Activated T-cell treated with anti-CD3 and anti-CD28 coated beads, Interleukin-2, amount 50 U/mL, for 1 hour (primary cell): ENCODE results near the gene RBL2.
"Not testable (repeated sequence)": the region's sequence is repeated elsewhere in the genome, so short reads cannot be mapped to it uniquely, and the experiment has no call there.

ENCODE experiments used
- DNase-seq: peaks from one replicate; pipeline ENCODE4 v3.0.0-alpha.2; 2020

The RBL2 gene

DNA sequence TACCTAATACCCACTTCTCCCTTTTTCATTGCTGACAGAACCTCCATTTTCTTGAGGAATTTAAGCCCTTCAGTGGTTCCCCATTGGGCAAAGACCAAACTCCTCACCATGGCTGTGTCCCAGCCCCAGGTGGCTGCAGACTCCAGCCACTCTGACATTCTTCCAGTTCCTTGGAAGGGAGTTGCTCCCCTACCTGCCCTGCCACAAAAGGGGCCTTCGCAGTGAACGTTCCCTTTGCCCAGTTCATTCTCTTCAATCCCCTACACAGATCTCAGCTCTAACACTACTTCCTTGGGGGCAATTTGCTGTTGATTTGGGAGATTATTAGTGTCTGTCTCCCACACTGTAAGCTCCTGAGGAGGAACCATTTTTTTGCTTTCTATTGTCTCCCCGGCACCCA is 72.0 kb downstream of the RBL2 start:
- no peak for DNase-seq

DNA sequence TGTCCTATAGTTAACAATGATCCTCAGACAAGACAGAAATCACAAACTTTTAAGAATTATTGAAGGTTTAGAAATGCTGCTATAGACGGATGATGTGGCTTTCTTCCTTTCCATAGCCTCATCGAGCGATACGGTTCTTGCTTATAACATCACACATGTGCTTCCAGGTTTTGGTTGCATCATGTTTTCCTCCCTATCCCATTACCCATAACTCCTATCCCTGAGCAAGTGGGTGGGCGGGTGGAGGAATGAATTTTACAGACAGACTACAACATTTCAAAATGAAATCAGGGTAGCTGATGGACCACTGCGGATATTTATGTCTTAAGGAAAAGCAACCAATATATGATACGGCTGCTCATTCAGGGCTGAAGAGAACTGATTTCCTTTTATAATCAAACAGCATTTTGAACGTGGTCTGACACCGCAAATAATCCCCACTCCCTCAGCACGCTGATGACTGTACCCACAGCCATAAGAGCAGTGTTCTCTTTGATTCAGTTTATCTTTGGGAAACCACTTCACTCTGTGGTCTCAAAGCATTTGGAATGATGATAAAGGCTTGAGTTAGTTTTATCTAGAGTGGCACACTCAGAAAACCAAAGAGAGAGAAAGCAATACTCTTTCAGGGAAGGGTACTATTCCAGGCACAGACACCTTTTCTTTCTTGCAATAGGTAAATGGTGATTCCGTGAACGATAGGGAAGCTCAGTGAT is 73.4 kb downstream of the RBL2 start:
- no peak for DNase-seq

DNA sequence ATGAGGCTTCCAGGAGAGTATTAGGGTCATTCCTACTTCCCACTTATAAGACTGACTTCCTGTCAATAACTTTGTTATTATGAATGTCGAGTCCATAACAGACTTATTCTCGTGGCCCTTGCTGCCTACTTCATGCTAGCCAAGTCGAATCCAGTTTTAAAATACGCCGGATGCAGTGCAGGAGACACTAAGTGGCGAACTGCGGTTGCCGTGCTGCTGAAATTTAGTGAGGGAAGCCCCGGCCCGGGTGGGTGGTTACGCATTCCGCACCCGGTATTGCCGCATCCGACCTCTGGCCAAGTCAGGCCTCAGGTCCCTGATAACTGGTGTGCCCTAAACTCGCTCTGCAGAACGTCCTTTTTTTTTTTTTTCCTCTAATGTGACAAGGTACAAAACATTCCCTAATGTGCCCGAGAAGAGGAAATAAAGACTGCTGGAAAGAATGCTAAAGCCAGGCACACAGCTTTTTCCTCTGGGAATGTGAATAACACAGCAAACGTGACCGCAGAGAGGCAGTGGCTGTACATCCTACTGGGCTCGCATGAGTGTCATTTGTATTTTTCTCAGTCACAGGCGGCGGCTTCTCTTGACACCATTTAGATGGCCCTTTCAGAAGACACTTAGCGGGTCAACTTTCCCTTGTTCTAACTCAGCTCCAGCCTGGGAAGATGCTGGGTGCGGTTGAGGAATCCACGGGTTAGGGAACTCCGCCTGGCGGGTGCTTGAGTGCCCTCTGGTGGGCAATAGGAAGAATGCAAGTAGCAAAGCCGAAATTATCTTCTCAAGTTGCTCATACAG is 75.8 kb downstream of the RBL2 start:
- peak; percentile 64 for DNase-seq

DNA sequence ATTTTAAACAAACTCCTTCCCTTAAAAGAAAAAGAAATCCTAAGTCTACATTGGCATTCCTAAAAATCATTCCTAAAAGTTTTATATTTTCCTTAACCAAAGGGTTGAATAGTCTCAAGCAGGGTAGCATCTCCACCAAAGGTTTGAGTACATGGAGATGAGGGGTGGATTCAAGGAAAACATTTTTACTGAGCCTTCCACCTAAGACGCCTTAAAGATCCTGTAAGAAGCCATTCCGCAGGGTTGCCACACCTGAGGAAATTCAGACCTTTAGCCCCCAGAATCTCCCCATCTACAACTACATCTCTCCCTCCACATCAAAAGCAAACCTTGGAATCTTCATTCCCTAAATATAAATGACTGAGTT is 76.4 kb downstream of the RBL2 start:
- DNase-seq: no peak

DNA sequence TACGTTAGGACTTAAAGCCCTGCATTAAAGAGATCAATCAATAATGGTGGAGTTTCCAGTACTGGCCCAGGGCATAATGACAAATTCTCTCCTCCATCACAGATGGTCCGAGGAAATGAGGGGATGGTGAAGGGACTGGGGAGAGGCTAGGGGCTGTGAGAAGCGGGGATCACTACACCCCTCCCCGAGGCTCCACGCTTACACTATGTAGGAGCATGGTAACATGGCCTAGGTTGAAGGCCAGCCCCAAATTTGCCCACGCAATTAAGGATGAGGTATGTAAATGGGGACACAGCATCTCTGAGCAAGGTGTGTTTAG is 76.8 kb downstream of the RBL2 start:
- DNase-seq: no peak

DNA sequence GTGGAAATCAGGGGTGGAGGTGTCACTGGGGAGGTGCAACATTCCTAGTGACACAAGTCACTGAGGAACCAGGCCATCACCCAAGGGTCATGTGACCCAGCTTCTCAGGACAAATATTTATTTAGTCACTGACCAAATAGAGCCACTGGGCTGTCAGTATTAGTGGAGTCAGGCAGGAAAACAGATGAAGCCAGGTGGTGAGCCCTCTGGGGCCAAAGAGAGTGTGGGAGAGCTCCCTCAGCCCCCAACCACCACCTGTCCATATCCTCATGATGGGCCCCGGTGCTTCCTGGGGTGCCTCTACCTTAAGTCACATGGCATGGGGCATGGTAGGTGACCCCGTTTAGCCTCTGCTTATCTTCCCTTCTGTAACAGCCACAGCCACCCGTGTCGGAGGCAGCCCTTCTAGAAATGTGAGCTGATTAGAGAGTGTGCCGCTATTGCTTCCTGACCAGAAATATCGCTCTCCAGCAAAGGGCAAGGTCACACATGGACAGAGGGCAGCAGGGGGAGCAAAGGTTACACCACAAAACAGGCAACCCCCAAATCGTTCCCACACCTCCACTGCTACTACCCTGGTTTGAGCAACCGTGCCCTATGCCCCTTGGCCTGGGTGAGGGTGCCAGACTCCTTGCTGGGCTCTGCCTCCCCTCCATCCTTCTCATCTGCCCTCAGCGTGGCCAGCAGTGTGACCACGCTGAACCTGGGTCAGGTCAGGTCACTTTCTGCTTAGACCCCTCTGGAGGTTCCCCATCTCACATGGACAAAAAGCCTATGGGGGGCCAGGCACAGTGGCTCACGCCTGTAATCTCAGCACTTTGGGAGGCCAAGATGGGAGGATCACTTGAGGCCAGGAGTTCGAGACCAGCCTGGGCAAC is 77.4 kb downstream of the RBL2 start:
- DNase-seq: no peak

DNA sequence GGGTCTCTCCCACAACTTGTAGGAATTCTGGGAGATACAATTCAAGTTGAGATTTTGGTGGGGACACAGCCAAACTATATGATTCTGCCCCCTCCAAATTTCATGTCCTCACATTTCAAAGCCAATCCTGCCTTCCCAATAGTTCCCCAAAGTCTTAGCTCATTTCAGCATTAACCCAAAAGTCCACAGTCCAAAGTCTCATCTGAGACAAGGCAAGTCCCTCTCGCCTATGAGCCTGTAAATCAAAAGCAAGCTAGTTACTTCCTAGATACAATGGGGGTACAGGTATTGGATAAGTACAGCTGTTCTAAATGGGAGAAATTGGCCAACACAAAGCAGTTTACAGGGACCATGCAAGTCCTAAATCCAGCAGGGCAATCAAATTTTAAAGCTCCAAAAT is 78.5 kb downstream of the RBL2 start:
- not testable (repeated sequence) for DNase-seq

DNA sequence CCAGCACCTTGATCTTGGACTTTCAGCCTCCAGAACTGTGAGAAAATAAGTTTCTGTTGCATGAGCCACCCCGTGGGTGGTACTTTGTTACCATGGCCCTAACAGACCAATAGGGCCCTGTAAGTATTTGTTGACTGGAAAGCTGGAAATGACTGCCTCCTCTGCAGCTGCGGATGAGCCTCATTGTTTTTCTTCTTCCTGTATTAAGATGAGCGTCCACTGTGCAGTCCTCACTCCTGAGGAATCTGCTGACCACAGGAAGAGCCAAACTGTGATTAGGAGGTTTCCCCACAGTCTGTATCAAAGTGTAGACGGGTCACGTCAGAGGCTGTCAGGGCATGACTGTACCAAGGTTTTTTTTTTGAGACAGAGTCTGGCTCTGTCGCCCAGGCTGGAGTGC is 81.0 kb downstream of the RBL2 start:
- no peak for DNase-seq

DNA sequence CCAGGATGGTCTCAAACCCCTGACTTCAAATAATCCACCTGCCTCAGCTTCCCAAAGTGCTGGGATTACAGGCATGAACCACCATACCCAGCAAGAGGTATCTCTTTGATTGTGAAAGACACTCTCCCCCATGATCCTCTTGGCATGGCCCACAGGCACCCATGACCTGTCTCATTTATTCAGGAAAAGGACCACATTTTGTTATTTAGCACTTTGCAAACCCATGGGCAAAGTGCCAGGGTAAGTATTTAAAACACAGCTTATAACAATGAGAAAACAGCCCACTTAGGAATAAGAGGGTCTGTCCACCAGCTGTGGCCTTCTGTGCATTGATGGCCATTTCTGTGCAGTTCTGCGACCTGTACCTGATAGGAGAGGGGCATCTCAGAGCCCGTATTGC is 81.5 kb downstream of the RBL2 start:
- no peak for DNase-seq

DNA sequence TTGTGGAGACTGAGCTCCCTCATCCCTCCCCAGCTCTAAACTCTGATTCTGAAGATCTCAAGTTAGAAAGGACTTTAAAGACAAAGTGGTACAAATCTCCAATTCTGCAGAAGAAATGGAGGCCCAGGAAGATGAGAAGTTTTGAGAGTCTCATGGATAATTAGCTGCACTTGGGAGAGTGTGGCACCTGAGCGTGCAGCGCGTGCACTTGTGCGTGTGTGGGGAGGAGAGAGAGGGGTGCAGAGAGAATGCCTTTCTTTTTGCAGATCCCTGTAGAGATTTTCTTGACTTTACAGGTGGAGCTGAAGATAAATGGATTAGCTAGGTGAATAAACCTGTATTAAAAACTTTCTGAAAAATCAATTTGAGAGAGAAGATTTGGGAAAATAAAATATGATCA is 83.6 kb downstream of the RBL2 start:
- no peak for DNase-seq

DNA sequence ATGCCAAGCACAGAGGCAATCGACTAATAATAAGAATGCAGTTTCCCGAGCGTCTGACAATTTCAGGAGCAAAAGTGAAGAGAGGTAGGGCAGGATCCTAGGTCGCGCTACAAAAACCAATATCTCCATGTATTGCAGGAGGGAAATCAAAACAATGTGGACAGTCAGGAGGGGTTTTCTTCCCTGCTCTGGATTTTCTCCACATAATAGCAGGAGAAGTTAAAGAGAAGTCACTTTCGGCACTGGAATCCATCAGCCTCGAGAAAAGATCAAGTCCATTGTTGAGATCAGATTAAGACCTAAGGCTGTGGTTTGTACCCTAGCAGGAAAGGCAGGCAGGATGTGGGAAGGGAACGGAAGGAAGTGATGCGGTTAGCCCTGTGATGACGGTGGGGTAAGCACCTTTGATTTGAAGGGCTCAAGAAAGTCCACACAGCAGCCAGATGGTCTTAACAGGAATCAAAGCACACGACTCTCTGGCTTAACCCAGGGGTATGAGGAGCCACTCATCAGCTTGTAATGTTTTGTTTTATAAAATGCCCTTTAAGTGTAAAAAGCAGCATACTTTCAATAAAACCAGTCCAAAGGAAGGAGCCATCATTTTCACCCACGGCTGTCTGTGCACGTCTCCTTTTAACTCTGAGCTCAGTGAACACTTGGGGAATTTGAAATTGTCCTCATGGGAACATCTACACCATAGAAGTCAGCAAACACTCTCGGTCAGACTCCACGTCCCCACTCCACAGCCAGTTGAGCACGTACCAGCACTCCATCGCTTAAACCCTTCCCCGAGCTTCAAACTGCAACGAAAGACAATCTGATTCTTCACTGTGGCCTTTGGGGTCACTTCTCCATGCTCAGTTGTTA is 84.5 kb downstream of the RBL2 start:
- DNase-seq: peak; percentile 58

DNA sequence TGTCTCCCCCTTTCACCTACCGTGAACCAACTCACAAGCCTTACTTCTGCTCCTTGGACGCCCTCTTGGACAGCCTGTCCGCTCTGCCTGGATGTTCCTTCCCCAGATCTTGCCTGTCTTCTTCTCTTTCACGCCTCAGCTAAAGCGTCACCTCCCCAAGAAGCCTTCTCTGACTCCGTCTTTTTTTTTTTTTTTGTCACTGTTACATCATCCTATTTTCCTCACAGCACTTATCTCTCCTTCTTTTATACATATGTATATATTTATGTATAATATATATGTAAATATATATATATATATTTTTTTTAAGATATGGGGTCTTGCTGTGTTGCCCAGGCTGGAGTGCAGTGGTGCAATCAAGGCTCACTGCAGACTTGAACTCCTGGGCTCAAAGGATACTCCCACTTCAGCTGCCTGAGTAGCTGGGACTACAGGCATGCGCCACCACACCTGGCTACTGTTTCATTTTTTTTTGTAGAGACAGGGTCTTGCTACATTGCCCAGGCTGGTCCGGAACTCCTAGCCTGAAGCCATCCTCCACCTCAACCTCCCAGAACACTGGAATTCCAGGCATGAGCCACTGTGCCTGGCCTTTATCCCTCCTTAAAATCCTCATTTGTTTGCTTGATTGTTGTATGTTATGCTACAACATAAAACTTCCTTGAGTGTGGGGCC is 85.3 kb downstream of the RBL2 start:
- no peak for DNase-seq

DNA sequence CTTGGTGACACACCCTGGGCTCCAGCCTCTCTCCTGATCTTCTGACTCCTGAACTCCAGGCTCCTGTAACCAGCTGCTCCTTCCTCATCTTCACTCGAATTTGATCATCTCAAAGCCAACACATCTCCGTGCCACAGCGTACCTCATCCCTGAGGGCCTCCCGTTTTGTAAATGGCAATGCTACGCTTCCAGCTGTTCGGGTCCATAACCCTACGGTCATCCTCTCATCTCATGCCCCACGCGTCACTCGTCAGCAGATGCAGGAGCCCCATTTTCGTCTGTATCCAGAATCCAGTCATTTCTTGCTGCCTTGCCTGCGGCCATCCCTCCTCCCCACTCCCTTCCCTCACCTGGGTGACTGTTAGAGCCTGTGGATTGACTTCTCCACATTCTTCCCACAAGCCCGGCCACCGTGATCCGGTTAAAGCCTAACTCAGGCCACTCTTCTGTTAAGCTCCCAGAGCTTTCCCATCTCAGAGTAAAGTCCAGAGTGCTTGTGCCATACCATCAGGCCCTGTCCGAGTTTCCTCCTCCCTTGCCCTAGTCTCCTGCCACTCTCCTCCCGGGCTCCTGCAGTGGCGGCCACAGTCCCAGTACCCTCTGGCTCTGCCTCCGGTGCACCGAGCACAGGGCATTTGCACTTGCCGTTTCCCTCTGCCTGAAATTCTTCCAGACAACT is 89.0 kb downstream of the RBL2 start:
- DNase-seq: no peak

DNA sequence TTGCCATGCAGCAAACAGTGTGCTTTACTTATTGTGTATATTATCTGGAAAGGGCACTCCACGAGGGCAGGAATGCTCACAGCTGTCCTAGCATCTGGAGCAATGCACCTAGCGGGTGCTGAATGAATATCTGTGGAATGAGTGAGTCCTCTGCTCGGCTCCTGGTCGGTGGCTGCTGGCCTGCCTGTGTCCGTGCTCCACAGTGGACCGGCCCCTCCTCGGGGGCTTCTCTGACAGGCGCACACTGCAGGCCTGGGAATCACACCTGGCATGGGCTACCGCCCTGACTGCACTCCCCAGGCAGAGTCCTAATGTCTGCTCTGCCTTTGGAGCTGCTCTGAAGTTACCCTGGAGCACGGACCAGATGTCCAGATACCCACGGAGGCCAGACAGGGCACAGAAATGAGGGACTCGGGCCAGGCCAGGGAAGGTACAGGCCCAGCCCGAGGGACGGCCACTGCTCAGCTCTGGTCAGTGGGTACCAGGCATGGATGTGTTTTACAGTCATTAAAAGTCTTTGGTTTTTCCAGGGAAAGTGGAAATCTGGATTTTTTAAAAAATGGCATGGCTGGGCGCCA is 89.8 kb downstream of the RBL2 start:
- no peak for DNase-seq

DNA sequence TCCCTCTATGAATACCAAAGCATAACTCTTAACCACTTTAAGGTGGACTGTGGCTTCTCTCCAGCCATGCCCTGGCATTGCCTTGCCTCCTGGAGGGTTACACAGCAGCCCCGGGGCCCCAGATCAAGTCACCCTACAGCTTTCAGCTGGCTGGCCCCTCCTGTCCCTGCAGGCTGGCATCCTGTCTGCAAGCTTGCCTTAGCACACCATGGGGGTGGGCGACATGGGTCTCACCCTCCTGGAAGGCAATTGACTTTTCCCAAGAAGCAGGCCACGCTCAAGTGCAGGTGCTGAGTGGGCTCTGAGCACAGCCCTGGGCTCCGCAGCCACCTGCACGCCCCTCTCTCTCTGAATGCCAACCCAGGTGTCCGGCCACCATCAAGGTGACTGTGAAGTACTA is 94.5 kb downstream of the RBL2 start:
- DNase-seq: no peak

DNA sequence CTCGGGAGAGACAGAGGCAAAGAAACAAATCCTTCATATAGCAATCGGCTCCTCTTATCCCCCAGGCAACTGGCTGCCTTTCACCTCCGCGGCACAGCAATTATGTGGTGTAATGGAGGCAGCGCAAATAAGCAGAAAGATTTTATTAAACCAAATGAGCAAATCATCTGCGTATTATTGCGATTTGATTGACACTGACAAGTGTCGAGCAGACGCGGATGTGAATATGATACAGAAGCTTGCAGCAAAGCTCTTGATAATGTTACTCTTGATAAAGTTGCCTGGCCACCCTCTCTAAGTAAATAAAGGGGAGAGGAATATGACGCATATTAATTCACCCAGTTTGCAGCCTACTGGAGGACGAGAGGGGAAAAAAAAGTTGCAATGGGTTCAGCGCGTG is 95.2 kb downstream of the RBL2 start:
- no peak for DNase-seq

DNA sequence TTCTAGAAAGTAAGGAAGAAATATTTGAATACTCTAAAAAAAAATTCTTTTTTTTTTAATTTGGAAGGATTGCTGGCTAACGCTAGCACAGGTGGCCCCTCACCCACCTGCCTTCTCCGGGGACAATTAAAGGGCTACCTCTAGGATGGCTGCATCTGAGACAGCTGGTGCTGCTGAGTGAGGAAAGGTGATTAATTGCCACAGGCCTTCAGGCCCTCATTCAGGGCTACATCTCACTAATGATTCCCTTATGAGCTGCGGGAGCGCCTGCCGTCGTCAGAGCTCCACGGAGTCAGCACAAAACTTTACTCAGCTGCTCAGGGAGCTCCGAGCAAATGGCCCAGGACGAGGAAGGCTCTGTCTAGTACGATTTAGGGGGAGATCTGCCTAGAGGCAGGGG is 95.8 kb downstream of the RBL2 start:
- no peak for DNase-seq

DNA sequence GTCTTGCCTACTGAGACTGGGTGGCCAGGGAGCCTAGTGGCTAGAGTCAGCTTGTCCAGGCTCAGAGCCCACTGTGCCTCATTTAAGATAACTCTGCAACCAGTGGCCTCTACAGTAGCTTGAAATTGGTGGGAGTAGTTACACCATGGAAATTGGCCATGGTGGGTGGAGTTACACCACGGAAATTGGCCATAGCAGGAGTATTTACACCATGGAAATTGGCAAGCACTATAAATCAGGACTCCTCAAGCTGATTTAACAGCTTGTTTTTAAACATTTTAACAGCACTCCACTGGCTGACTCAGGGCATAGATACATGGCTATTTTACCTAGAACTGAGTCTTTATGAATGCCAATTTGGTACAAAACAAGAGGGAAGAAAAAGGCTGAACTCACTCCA is 96.5 kb downstream of the RBL2 start:
- DNase-seq: no peak

DNA sequence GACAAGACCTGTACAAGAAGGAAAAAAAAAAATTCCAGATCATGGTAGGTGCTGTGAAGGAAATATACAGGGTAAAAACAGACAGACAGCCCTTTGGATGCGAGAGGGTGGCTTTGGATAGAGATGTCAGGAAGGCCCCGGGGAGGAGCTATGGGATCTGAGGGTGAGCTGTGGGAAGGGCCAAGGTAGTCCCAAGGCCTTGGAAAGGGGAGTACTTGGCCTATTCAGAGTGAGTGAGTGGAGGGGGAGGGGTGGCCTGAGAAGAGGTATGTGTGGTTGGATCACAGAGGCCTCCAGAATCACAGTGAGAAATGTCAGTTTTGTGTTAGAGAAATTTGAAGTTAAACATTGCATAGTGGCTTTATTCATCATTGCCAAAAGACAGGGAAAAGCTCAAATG is 99.9 kb downstream of the RBL2 start:
- DNase-seq: no peak

DNA sequence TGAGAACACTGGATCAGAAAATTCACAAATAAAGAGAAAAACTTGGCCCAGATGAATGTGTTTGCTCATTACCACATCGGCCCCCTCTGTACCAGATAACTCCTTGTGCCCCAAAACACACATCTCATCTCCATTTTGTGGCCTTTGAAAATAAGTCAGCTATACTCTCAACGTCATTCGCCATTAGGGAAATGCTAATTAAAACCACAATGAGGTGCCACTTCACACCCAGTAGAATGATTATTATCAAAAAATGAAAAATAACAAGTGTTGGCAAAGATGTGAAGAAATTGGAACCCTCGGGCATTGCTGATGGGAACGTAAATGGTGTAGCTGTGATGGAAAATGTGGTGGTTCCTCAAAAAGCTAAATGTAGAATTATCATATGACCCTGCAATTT is 103.4 kb downstream of the RBL2 start:
- no peak for DNase-seq

DNA sequence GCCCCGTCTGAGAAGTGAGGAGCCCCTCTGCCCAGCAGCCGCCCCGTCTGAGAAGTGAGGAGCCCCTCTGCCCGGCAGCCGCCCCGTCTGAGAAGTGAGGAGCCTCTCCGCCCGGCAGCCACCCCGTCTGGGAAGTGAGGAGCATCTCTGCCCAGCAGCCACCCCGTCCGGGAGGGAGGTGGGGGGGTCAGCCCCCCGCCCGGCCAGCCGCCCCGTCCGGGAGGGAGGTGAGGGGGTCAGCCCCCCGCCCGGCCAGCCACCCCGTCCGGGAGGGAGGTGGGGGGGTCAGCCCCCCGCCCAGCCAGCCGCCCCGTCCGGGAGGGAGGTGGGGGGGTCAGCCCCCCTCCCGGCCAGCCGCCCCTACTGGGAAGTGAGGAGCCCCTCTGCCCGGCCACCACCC is 105.1 kb downstream of the RBL2 start:
- not testable (repeated sequence) for DNase-seq
